C4-2B (cell line): ENCODE results near the gene SOS1.

Experiments
- CTCF ChIP-seq: fragments of 450-650 bp; conservative IDR thresholded peaks from 2 replicates; pipeline ENCODE4 v1.5.1; 2017; ENCODE audit warnings: mild to moderate bottlenecking
- ZFX ChIP-seq: fragments of 450-650 bp; IDR thresholded peaks from 2 replicates; pipeline ENCODE4 v1.6.1; 2017

- TF ChIP-seq CTCF, result no peak
- TF ChIP-seq ZFX, result no peak
Measured at GRCh38 chr2:38978296-38978903, 142.5 kb downstream of the SOS1 start.
